Suprapubic skin (tissue), 4 donors: ENCODE measurements around the gene B3GALNT2. TPM values are rescaled to one million over a fixed set of nuclear protein-coding genes. Genes with fewer than 3 reads are reported as not detected.
"Not testable (repeated sequence)": the region's sequence is repeated elsewhere in the genome, so short reads cannot be mapped to it uniquely, and the experiment has no call there.

Experiments
- DNase-seq, 2 donors: peaks; one replicate each; pipeline ENCODE4 v3.0.0-alpha.2; 2019; ENCODE audit warnings: low spot score in 2 of 2
- H3K27ac ChIP-seq: fragments of 200-600 bp; sonication (generic); one replicate; pipeline ENCODE4 v1.5.1; 2019
- H3K27me3 ChIP-seq: fragments of 200-600 bp; sonication (generic); one replicate; pipeline ENCODE4 v1.5.1; 2019
- H3K36me3 ChIP-seq: fragments of 200-600 bp; sonication (generic); one replicate; pipeline ENCODE4 v1.5.1; 2019
- H3K4me1 ChIP-seq: fragments of 200-600 bp; sonication (generic); one replicate; pipeline ENCODE4 v1.5.1; 2019
- H3K4me3 ChIP-seq: fragments of 200-600 bp; sonication (generic); one replicate; pipeline ENCODE4 v1.5.1; 2019; ENCODE audit warnings: mild to moderate bottlenecking
- H3K9me3 ChIP-seq: fragments of 200-600 bp; sonication (generic); one replicate; pipeline ENCODE4 v1.5.1; 2019
- EP300 ChIP-seq: sonication (generic); formaldehyde crosslinking; IDR thresholded peaks from one replicate; pipeline ENCODE4 v1.6.1; 2017; ENCODE audit warnings: antibody characterized with exemption
- POLR2A ChIP-seq, 2 donors: fragments of 450-650 bp; IDR thresholded peaks; one replicate each; pipeline ENCODE4 v1.6.1; 2017; ENCODE audit warnings: antibody characterized with exemption in 2 of 2, mild to moderate bottlenecking in 2 of 2, moderate library complexity in 2 of 2
- POLR2AphosphoS5 ChIP-seq, 3 donors: sonication (generic); formaldehyde crosslinking; IDR thresholded peaks; one replicate each; pipeline ENCODE4 v1.6.1; 2017; ENCODE audit warnings: antibody characterized with exemption in 3 of 3
- WGBS: methylation state at CpG from one replicate; pipeline ENCODE4 v1.1.5; 2018; 5-methylcytosine and 5-hydroxymethylcytosine counted together
- total RNA-seq, 4 donors: library from RNA; depleted of rRNA; stranded (reverse); fragments of >200 nt; gene quantifications; one replicate each; pipeline ENCODE4 v1.1.0, GENCODE V29; 2016
- TF ChIP-seq, protein P1 (sequence below), 2 donors: fragments of 200-600 bp in 1 of 2; fragments of 450-650 bp in 1 of 2; sonication (generic) in 1 of 2; IDR thresholded peaks; one replicate each; pipeline ENCODE4 v1.5.1; 2016 to 2019; ENCODE audit warnings: antibody characterized with exemption in 2 of 2, mild to moderate bottlenecking in 1 of 2, moderate library complexity in 1 of 2

The B3GALNT2 gene
- total RNA-seq, 4 donors from 2014 or later, result 23.5 to 37.4 (median 29.5) TPM

DNA sequence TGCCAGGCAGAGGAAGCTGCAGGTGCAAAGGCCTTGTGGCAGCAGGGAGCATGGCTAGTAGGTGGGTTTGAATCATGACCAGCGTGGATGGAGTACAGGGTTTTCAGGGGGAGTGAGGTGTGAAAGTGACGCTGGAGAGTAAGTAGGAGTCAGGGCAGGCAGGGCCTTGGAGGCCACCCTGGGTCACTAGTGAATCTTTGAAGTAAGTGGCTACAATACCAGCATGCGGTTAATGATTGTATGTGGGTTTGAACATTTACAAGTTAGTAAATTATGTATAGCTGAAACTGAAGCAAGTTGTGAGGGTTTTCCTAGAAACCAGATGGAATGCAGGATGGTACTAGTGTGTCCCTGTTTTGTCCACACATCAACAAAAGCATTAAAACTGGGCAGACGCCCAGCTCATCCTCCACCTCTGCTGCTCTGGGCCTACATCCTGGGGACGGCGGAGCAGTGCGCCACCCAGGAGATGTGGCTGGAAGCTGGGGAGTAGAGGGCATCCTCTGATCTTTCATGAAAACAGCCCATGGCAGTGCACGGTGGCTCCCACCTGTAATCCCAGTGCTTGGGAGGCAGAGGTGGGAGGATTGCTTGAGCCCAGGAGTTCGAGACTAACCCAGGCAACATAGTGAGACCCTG lies 41.2 kb upstream of the B3GALNT2 start:
- WGBS, result 92% methylated on average over 9 of the region's 9 CpGs
- TF ChIP-seq, protein P1, sequence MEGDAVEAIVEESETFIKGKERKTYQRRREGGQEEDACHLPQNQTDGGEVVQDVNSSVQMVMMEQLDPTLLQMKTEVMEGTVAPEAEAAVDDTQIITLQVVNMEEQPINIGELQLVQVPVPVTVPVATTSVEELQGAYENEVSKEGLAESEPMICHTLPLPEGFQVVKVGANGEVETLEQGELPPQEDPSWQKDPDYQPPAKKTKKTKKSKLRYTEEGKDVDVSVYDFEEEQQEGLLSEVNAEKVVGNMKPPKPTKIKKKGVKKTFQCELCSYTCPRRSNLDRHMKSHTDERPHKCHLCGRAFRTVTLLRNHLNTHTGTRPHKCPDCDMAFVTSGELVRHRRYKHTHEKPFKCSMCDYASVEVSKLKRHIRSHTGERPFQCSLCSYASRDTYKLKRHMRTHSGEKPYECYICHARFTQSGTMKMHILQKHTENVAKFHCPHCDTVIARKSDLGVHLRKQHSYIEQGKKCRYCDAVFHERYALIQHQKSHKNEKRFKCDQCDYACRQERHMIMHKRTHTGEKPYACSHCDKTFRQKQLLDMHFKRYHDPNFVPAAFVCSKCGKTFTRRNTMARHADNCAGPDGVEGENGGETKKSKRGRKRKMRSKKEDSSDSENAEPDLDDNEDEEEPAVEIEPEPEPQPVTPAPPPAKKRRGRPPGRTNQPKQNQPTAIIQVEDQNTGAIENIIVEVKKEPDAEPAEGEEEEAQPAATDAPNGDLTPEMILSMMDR (IDR thresholded peaks at IDR 0.05), result no peak
- no peak for TF ChIP-seq POLR2AphosphoS5 (IDR thresholded peaks at IDR 0.05)
- no peak for TF ChIP-seq EP300
- no peak for TF ChIP-seq POLR2A (IDR thresholded peaks at IDR 0.05)
- Histone ChIP-seq H3K27ac (no peak overlapping the region), H3K36me3 (no peaks in the 10 kb centered on the region), H3K4me3 (no peak overlapping the region), H3K9me3 (no peaks in the 10 kb centered on the region), H3K4me1 (no peaks in the 10 kb centered on the region), H3K27me3 (peaks cover 4% of the 10 kb centered on the region)
- no peak for DNase-seq

DNA sequence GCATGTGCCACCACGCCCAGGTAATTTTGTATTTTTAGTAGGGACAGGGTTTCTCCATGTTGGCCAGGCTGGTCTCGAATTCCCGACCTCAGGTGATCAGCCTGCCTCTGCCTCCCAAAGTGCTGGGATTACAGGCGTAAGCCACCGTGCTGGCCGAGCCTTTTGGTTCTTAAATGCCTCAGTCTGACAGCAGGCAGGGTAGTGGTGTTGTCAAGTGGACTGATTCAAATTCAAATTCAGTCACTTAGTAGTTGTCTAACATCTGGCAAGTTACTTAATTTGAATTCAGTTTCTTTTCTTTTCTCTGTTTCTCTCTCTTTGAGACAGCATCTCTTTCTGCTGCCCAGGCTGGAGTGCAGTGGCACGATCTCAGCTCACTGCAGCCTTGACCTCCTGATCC lies 38.6 kb upstream of the B3GALNT2 start:
- H3K4me3 ChIP-seq, H3K4me1 ChIP-seq, H3K36me3 ChIP-seq, H3K27me3 ChIP-seq, H3K27ac ChIP-seq, DNase-seq, H3K9me3 ChIP-seq: not testable (repeated sequence)
- 75% methylated on average over 7 of the region's 7 CpGs for WGBS

DNA sequence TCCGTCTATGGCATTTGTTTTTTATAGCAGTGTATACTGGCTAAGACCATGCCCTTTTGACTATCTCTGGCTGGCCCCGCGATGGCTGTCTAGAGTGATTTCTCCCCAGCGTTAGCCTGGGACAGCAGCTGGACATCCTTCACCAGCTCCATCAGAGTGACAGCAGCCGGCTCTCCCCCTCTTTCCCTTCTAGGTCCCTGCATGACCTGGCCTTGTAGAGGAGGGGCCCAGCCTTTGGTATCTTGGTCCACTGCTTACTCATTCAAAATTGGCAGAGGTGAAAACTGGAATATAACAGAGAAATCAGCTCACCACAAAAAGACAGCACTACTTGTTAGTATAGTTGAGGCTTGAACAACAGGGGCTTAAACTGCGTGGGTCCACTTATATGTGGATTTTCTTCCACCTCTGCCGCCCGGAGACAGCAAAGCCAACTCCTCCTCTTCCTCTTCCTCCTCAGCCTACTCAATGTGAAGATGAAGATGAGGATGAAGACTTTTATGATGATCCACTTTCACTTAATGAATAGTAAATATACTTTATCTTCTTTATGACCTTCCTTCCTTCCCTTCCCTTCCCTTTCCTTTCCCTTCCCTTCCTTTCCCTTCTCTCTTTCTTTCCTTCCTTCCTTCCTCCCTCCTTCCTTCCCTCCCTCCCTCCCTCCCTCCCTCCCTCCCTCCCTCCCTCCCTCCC lies 29.4 kb upstream of the B3GALNT2 start:
- H3K4me1 ChIP-seq, result no peaks in the 10 kb centered on the region
- DNase-seq, result no peak
- no peaks in the 10 kb centered on the region for H3K36me3 ChIP-seq
- TF ChIP-seq POLR2AphosphoS5 (IDR thresholded peaks at IDR 0.05), result no peak
- no peak for TF ChIP-seq EP300
- TF ChIP-seq, protein P1 (IDR thresholded peaks at IDR 0.05), result no peak
- TF ChIP-seq POLR2A (IDR thresholded peaks at IDR 0.05), result no peak
- no peaks in the 10 kb centered on the region for H3K9me3 ChIP-seq
- H3K27ac ChIP-seq, result no peak overlapping the region
- no peaks in the 10 kb centered on the region for H3K27me3 ChIP-seq
- no peak overlapping the region for H3K4me3 ChIP-seq
- 81% methylated on average over 8 of the region's 8 CpGs for WGBS

DNA sequence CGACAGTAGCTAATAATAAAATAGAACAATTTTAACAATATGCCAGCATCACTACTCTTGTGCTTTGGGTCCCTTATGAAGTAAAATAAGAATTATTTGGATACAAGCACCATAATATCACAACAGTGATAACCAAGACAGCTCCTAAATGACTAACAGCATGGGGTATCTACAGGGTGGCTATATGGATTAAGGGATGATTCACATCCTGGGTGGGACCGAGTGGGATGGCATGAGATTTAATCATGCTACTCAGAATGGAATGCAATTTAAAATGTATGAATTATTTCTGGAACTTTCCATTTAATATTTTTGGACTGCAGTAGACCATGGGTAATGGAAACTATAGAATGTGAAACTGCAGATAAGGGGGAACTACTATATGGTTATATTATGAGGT lies 28.1 kb upstream of the B3GALNT2 start:
- 72% methylated on average over 2 of the region's 2 CpGs for WGBS
- H3K4me1 ChIP-seq, result no peaks in the 10 kb centered on the region

DNA sequence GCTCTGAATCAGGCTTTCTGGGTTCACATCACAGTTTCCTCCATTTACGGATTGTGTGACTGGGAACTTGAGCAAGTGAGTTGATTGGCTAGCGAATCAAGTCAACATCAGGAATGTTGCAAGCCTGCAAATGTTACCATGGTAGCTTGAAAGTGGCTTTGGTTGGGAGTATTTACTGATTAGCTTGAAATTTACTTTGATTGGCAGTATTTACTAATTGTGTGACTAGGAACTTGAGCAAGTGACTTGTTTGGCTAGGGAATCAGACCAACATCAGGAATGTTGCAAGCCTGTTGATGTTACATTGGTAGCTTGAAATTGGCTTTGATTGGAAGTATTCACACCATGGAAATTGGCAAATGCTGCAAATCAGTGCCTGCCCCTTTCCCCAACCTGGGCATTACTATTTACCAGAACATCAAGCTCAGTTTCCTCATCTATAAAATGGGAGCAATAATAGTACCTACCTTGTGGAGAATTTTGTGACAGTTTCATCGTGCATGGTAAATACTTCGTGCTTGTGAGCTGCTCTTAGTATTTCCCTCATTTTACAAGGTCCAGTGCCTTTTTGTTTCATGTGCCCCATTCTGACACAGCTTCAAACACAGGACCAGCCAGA lies 23.1 kb upstream of the B3GALNT2 start:
- 92% methylated on average over 4 of the region's 4 CpGs for WGBS
- H3K27me3 ChIP-seq, result no peaks in the 10 kb centered on the region
- no peak overlapping the region for H3K27ac ChIP-seq
- H3K9me3 ChIP-seq, result no peaks in the 10 kb centered on the region
- H3K4me1 ChIP-seq, result no peaks in the 10 kb centered on the region
- TF ChIP-seq, protein P1 (IDR thresholded peaks at IDR 0.05), result no peak
- TF ChIP-seq EP300 (no peak), POLR2AphosphoS5 (IDR thresholded peaks at IDR 0.05) (no peak), POLR2A (IDR thresholded peaks at IDR 0.05) (no peak)
- no peak overlapping the region for H3K4me3 ChIP-seq
- DNase-seq, result no peak
- no peaks in the 10 kb centered on the region for H3K36me3 ChIP-seq

More for the DNA sequence above, 28.1 kb upstream of the B3GALNT2 start:
- Histone ChIP-seq H3K36me3 (no peaks in the 10 kb centered on the region), H3K27me3 (no peaks in the 10 kb centered on the region), H3K27ac (no peak overlapping the region), H3K9me3 (no peaks in the 10 kb centered on the region), H3K4me3 (no peak overlapping the region)
- no peak for DNase-seq
- TF ChIP-seq EP300 (no peak), POLR2AphosphoS5 (IDR thresholded peaks at IDR 0.05) (no peak), POLR2A (IDR thresholded peaks at IDR 0.05) (no peak)
- TF ChIP-seq, protein P1 (IDR thresholded peaks at IDR 0.05), result no peak
